ENCODE data around the gene SLC15A4.
"Not testable (repeated sequence)": the region's sequence is repeated elsewhere in the genome, so short reads cannot be mapped to it uniquely, and the experiment has no call there.

GRCh38 chr12:128805406-128805805, 18.4 kb downstream of the SLC15A4 start:
- TF ChIP-seq CTCF, EP300 (IDR thresholded peaks at IDR 0.05): not testable (repeated sequence)

Data from gastroesophageal sphincter (tissue), 3 donors.